B cell (primary cell): ENCODE data around the gene PLCB1.

Experiments used
- CTCF ChIP-seq: fragments of 200-600 bp; IDR thresholded peaks from one replicate; pipeline ENCODE4 v1.8.0; 2022; ENCODE audit warnings: antibody characterized with exemption, mild to moderate bottlenecking
- EZH2 ChIP-seq: IDR thresholded peaks from 2 replicates; pipeline ENCODE4 v1.6.1; 2012; ENCODE audit warnings: borderline replicate concordance, low read depth, mild to moderate bottlenecking, moderate library complexity, low read length; ENCODE audit not compliant: insufficient read depth, poor library complexity, severe bottlenecking

- TF ChIP-seq CTCF, result no peak
- no peak for TF ChIP-seq EZH2
Measured at GRCh38 chr20:8801686-8802085, 669.6 kb downstream of the PLCB1 start.
